ENCODE data around the gene TRPC4AP.

The TRPC4AP gene

GRCh38 chr20:34997131-34997561 is 95.5 kb downstream of the TRPC4AP start:
- TF ChIP-seq CTCF (IDR thresholded peaks at IDR 0.05; ENCODE audit: low read depth, low read length, missing control alignments) = no peak
- no peak overlapping the region for H3K4me3 ChIP-seq (ENCODE audit: low read depth, low read length)
- no peak for DNase-seq (ENCODE audit: low read depth)

GRCh38 chr20:34996243-34997028 is 96.2 kb downstream of the TRPC4AP start:
- H3K4me3 ChIP-seq (ENCODE audit: low read depth, low read length) = no peak overlapping the region
- no peak for TF ChIP-seq CTCF (IDR thresholded peaks at IDR 0.05; ENCODE audit: low read depth, low read length, missing control alignments)
- DNase-seq (ENCODE audit: low read depth) = no peak

GRCh38 chr20:34995696-34996095 is 96.9 kb downstream of the TRPC4AP start:
- no peak for DNase-seq (ENCODE audit: low read depth)
- H3K4me3 ChIP-seq (ENCODE audit: low read depth, low read length) = no peak overlapping the region
- TF ChIP-seq CTCF (IDR thresholded peaks at IDR 0.05; ENCODE audit: low read depth, low read length, missing control alignments) = no peak

GRCh38 chr20:34995192-34995591 is 97.4 kb downstream of the TRPC4AP start:
- no peak for TF ChIP-seq CTCF (IDR thresholded peaks at IDR 0.05; ENCODE audit: low read depth, low read length, missing control alignments)
- H3K4me3 ChIP-seq (ENCODE audit: low read depth, low read length) = no peak overlapping the region
- no peak for DNase-seq (ENCODE audit: low read depth)

- no peak for TF ChIP-seq CTCF (IDR thresholded peaks at IDR 0.05; ENCODE audit: low read depth, low read length, missing control alignments)
- H3K4me3 ChIP-seq (ENCODE audit: low read depth, low read length) = no peak overlapping the region
- DNase-seq (ENCODE audit: low read depth) = no peak
These were observed 98.0 kb downstream of the TRPC4AP start for GRCh38 chr20:34994509-34995131.

GRCh38 chr20:34993941-34994508 is 98.6 kb downstream of the TRPC4AP start:
- TF ChIP-seq CTCF (IDR thresholded peaks at IDR 0.05; ENCODE audit: low read depth, low read length, missing control alignments) = no peak
- no peak for DNase-seq (ENCODE audit: low read depth)
- H3K4me3 ChIP-seq (ENCODE audit: low read depth, low read length) = no peak overlapping the region

Data from GM12864 (cell line).